HS-5 (cell line): ENCODE results near the gene CXorf38.
A peak's percentile ranks its signal among the peaks of the same experiment; 100 is the strongest.

Experiments
- DNase-seq: peaks from one replicate; pipeline ENCODE4 v3.0.0-alpha.2; 2012; ENCODE audit warnings: low read depth

The CXorf38 gene

GRCh38 chrX:40647307-40648197 is at the start of gene CXorf38:
CXorf38 (minus strand) TSS chrX:40647561; CDS start chrX:40647520, 41 bp downstream.
- DNase-seq: peak; percentile 52

GRCh38 chrX:40694802-40695201 is 47.4 kb upstream of the CXorf38 start:
- DNase-seq: no peak

GRCh38 chrX:40688929-40689328 is 41.6 kb upstream of the CXorf38 start:
- no peak for DNase-seq

- no peak for DNase-seq
Observed at GRCh38 chrX:40687169-40687568, 39.8 kb upstream of the CXorf38 start.

- DNase-seq: no peak
Observed at GRCh38 chrX:40685362-40685918, 38.1 kb upstream of the CXorf38 start.

- DNase-seq: no peak
Observed at GRCh38 chrX:40684092-40684491, 36.7 kb upstream of the CXorf38 start.

- no peak for DNase-seq
Observed at GRCh38 chrX:40683245-40683644, 35.9 kb upstream of the CXorf38 start.

GRCh38 chrX:40671126-40671525 is 23.8 kb upstream of the CXorf38 start:
- no peak for DNase-seq

- no peak for DNase-seq
Observed at GRCh38 chrX:40663880-40664630, 16.7 kb upstream of the CXorf38 start.

- DNase-seq: no peak
Observed at GRCh38 chrX:40663078-40663740, 15.8 kb upstream of the CXorf38 start.

GRCh38 chrX:40661489-40661888 is 14.1 kb upstream of the CXorf38 start:
- DNase-seq: no peak

- no peak for DNase-seq
Observed at GRCh38 chrX:40660381-40660780, 13.0 kb upstream of the CXorf38 start.

- no peak for DNase-seq
Observed at GRCh38 chrX:40653535-40653934, 6.2 kb upstream of the CXorf38 start.

- DNase-seq: no peak
Observed at GRCh38 chrX:40652664-40653063, 5.3 kb upstream of the CXorf38 start.

GRCh38 chrX:40651620-40652223 is 4.4 kb upstream of the CXorf38 start:
- no peak for DNase-seq

- DNase-seq: no peak
Observed at GRCh38 chrX:40646489-40647306, 663 bp downstream of the CXorf38 start.

- peak; percentile 37 for DNase-seq
Observed at GRCh38 chrX:40644821-40645358, 2.5 kb downstream of the CXorf38 start.

GRCh38 chrX:40644176-40644575 is 3.2 kb downstream of the CXorf38 start:
- DNase-seq: no peak

- no peak for DNase-seq
Observed at GRCh38 chrX:40637687-40638086, 9.7 kb downstream of the CXorf38 start.

- no peak for DNase-seq
Observed at GRCh38 chrX:40632199-40632598, 15.2 kb downstream of the CXorf38 start.

- DNase-seq: no peak
Observed at GRCh38 chrX:40628506-40628905, 18.9 kb downstream of the CXorf38 start.
